ENCODE measurements around the gene CEP85L.

The CEP85L gene

GRCh38 chr6:118621799-118622470, 29.5 kb downstream of the CEP85L start:
- no peak for DNase-seq (ENCODE audit: low read depth in 2 of 2)

- DNase-seq (ENCODE audit: low read depth in 2 of 2), result no peak
These were observed 31.2 kb downstream of the CEP85L start for GRCh38 chr6:118620202-118620601.

GRCh38 chr6:118618676-118619377, 32.6 kb downstream of the CEP85L start:
- DNase-seq (ENCODE audit: low read depth in 2 of 2), result peak; percentile 30 to 49

GRCh38 chr6:118617417-118617816, 34.0 kb downstream of the CEP85L start:
- DNase-seq (ENCODE audit: low read depth in 2 of 2), result no peak

GRCh38 chr6:118611334-118611733, 40.1 kb downstream of the CEP85L start:
- no peak for DNase-seq (ENCODE audit: low read depth in 2 of 2)

GRCh38 chr6:118606858-118607257, 44.5 kb downstream of the CEP85L start:
- DNase-seq (ENCODE audit: low read depth in 2 of 2), result no peak

GRCh38 chr6:118606268-118606667, 45.1 kb downstream of the CEP85L start:
- DNase-seq (ENCODE audit: low read depth in 2 of 2), result no peak

DNA sequence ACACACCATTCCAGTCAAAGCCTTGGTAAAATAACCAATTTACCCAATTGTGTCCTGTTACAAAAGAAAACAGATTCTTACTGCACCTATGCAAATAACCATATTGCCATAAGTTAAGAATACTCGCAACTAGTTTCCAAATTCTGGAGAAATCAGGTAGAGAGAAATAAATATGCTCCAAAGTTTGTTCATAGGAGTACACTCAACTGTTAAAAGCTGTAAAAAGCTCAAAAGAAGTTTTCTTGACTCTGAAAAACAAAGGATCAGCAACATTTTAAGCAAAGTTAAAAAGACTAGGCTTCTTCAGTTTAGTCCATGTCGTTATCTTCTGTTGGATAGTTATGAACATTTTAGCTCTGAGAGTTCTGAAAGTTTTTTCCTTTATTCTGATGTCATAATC, 48.0 kb downstream of the CEP85L start:
- no peak for DNase-seq (ENCODE audit: low read depth in 2 of 2)

DNA sequence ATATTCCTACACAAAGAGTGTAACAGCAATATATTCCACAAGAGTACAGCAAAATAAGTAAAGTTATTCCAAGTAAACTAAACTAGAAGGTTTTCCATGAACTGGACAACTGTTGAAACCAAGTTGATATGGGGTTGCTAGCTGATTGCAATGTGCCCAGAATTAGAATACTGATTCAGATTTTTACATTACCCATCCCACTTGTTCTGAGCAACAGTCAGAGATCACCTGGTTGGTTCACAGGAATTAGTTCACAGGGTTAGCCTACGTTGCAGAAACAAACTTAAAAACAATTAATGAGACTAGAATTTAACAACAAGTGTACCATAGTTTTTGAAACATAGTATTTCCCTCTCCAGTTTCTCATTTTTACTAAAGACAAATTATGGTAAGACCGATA, 49.1 kb downstream of the CEP85L start:
- no peak for DNase-seq (ENCODE audit: low read depth in 2 of 2)

GRCh38 chr6:118598324-118598723, 53.1 kb downstream of the CEP85L start:
- DNase-seq (ENCODE audit: low read depth in 2 of 2), result no peak

DNA sequence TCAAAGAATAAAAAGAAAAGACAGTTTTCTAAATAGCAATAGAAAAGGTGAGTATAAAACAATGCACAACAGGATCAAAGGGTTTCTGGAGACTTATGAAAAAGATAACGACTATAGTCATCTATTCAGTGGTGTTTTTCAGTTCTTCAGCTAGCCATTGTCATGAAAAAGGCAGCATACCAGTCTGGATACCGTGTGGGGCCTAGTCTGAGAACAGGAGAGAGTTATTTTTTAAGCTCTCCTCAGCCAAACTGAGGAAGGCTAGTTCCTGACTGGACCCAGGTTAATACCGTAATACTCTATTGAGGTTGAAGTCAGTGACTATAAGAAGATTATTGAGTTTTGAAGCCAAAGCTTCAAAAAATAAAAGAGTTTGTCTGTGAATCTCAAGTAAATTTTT, 53.8 kb downstream of the CEP85L start:
- no peak for DNase-seq (ENCODE audit: low read depth in 2 of 2)

DNA sequence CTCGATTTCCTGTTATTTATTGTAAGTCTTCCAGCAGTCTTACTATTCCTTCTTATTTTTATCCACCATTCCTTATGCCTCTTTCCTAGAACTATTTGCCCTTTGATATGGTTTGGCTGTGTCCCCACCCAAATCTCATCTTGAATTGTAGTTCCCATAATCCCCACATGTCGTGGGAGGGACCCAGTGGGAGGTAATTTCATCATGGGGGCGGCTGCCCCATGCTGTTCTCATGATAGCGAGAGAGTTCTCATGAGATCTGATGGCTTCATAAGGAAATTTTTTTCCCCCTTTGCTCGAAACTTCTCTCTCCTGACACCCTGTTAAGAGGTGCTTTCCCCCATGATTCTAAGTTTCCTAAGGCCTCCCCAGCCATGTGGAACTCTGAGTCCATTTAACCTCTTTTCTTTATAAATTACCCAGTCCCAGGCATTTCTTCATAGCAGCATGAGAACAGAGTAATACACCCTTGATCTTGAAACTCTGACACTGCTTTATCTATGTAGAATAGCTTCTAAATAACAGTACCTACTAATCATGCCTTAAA, 54.5 kb downstream of the CEP85L start:
- DNase-seq (ENCODE audit: low read depth in 2 of 2), result no peak

DNA sequence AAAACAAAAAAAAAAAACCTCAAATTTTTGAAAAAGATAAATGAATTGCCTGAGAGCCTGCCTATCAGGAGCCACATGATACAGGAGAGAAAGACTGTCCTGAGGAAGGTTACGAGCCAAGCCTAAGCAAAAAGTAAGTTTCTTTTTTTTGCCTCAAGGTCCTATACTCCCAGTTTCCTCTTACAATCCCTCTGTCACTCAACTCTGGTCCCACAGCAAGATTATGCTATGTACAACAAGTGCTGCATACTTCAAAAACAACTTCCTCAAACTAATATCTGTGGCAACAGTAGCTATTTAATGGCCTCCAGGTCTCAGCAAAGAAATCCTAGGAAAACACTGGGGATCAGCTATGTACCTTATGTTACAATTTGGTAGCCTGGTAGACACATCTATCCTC, 56.5 kb downstream of the CEP85L start:
- no peak for DNase-seq (ENCODE audit: low read depth in 2 of 2)

- no peak for DNase-seq (ENCODE audit: low read depth in 2 of 2)
These were observed 59.5 kb downstream of the CEP85L start for GRCh38 chr6:118591897-118592296.

GRCh38 chr6:118589649-118590365, 61.6 kb downstream of the CEP85L start:
- no peak for DNase-seq (ENCODE audit: low read depth in 2 of 2)

- DNase-seq (ENCODE audit: low read depth in 2 of 2), result no peak
These were observed 62.2 kb downstream of the CEP85L start for GRCh38 chr6:118589186-118589585.

- DNase-seq (ENCODE audit: low read depth in 2 of 2), result no peak
These were observed 62.8 kb downstream of the CEP85L start for GRCh38 chr6:118588626-118589025.

GRCh38 chr6:118586746-118587485, 64.5 kb downstream of the CEP85L start:
- DNase-seq (ENCODE audit: low read depth in 2 of 2), result no peak

DNA sequence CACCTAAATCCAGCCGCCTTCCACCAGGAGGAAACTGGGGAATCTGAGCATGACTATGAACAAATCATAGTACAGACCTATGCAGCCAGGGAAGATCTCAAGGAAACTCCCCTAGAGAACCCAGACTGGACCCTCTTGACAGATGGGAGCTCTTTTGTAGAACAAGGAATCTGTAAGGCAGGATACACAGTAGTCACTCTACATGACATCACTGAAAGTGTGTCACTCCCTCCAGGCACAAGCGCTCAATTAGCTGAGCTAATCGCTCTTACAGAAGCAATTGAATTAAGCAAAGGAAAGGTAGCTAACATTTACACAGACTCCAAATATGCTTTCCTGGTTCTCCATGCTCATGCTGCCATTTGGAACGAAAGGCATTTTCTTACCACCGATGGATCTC, 66.5 kb downstream of the CEP85L start:
- no peak for DNase-seq (ENCODE audit: low read depth in 2 of 2)

GRCh38 chr6:118581489-118581959, 69.9 kb downstream of the CEP85L start:
- no peak for DNase-seq (ENCODE audit: low read depth in 2 of 2)

- DNase-seq (ENCODE audit: low read depth in 2 of 2), result no peak
These were observed 70.6 kb downstream of the CEP85L start for GRCh38 chr6:118580585-118581419.

Data from stimulated activated CD8-positive, alpha-beta memory T cell treated with anti-CD3 and anti-CD28 coated beads, Interleukin-7, amount 100 ng/mL, for 1 hour (primary cell).